ENCODE results near the gene ZSCAN12. TPM values are rescaled to one million over a fixed set of nuclear protein-coding genes. Genes with fewer than 3 reads are reported as not detected.
"Not testable (repeated sequence)": the region's sequence is repeated elsewhere in the genome, so short reads cannot be mapped to it uniquely, and the experiment has no call there.

The ZSCAN12 gene
- 1 to 10 TPM; 1.2 to 6.2 (median 3.5) TPM for total RNA-seq

DNA sequence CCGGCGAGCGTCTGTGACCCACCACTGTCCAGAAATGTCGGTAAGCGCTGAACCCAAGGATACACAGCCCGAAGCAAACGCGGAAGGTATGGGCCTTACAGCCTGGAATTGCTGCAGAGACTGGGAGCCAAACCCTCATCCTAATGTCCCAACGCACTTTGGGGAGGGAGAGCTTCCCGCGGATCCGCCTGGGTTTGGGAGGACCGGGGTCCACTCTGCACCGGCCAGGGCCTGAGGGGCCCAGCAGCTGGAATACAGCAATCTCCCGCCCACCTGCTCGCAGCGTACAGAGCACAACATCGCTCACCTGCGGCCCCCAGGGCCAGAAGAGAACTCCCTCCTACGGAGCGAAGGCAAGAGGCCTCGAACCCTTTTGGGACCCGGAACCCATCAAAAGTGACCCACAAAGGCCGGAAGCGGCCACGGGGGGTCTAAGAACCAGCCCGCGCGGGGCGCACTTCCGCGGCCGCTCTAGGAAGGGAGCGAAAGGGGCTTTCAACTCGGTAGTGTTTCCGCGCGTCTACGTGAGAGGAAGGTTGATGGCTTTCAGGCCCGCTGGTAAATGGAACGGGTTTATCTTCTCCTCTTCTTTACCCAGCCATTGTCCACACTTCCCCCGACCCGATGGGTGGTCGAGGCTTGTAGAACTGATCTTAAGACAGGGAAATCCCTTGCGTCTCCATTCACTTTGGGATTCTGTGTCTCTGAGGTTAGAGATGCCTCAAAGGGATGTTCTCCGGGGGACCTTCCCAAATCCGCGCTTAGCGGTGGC lies at the start of gene ZSCAN12:
Gene ZSCAN12, minus strand, starts transcription at position 398 of the 772 bp plus-strand sequence. CDS start 1,342 bp downstream, outside the sequence.
- intact Hi-C loops (cut with DNase I; ENCODE audit: low total_unique reads), result no loop called here
- Histone ChIP-seq H3K4me1 (peaks cover 0 to 35% (median 12%) of the 10 kb centered on the region in 4 donors), H3K36me3 (peaks cover 0 to 12% (median 0%) of the 10 kb centered on the region in 4 donors), H3K27ac (peak within 1 kb of the TSS; percentile 62 to 81 (median 71)), H3K4me3 (peak within 1 kb of the TSS; percentile 37 to 95 (median 90)), H3K9me3 (no peaks in the 10 kb centered on the region), H3K27me3 (peaks cover 34% of the 10 kb centered on the region)
- peak; percentile 85 for DNase-seq
- in situ Hi-C loops (cut with MboI; ENCODE audit: low pct_ligation_motif_present in 1 of 4, low pct_unique_long_range_greater_than_20kb in 1 of 4, low sequenced_read_pairs in 3 of 4), result no loop called here
- WGBS, 2 donors (ENCODE audit: low coverage in 1 of 2), result 0 to 5% methylated on average over 8 to 48 of the region's 49 CpGs
- TF ChIP-seq, protein P1, sequence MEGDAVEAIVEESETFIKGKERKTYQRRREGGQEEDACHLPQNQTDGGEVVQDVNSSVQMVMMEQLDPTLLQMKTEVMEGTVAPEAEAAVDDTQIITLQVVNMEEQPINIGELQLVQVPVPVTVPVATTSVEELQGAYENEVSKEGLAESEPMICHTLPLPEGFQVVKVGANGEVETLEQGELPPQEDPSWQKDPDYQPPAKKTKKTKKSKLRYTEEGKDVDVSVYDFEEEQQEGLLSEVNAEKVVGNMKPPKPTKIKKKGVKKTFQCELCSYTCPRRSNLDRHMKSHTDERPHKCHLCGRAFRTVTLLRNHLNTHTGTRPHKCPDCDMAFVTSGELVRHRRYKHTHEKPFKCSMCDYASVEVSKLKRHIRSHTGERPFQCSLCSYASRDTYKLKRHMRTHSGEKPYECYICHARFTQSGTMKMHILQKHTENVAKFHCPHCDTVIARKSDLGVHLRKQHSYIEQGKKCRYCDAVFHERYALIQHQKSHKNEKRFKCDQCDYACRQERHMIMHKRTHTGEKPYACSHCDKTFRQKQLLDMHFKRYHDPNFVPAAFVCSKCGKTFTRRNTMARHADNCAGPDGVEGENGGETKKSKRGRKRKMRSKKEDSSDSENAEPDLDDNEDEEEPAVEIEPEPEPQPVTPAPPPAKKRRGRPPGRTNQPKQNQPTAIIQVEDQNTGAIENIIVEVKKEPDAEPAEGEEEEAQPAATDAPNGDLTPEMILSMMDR (IDR thresholded peaks at IDR 0.05), result peak; percentile 41 to 52 (median 46)
- no peak for TF ChIP-seq POLR2A (IDR thresholded peaks at IDR 0.05)
- TF ChIP-seq POLR2AphosphoS5 (IDR thresholded peaks at IDR 0.05), result peak in 2 of 3 donors; percentile 24 to 35
- no peak for TF ChIP-seq EP300 (IDR thresholded peaks at IDR 0.05; ENCODE audit: low read depth)

DNA sequence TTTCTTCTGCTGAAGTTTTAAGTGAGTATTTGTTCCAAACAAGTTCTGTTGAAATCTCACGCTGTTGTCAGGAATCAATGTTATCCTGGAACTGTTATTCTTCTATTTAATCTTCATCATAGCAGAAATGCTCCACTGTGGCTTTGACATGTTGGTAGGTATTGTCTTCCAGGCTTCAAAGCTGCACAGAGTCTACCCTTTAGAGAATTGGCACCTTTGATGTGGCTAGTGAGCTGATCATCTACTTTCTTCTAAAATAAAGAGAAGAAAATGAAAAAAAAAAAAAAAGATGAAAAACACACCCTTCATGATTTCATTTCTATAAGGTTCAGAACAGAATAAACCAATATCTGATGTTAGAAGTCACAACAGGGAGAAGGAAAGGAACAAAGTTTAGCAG lies 49.5 kb upstream of the ZSCAN12 start:
- 96 to 100% methylated on average over 1 of the region's 1 CpG for WGBS, 2 donors (ENCODE audit: low coverage in 1 of 2)
- in situ Hi-C loops (cut with MboI; ENCODE audit: low pct_ligation_motif_present in 1 of 4, low pct_unique_long_range_greater_than_20kb in 1 of 4, low sequenced_read_pairs in 3 of 4) (no loop called here), intact Hi-C loops (cut with DNase I; ENCODE audit: low total_unique reads) (no loop called here)
- Histone ChIP-seq H3K36me3 (no peaks in the 10 kb centered on the region), H3K27ac (no peak overlapping the region), H3K4me3 (no peak overlapping the region), H3K27me3 (peaks cover 78% of the 10 kb centered on the region), H3K9me3 (no peaks in the 10 kb centered on the region), H3K4me1 (no peaks in the 10 kb centered on the region)
- TF ChIP-seq POLR2AphosphoS5 (IDR thresholded peaks at IDR 0.05), result no peak
- TF ChIP-seq EP300 (IDR thresholded peaks at IDR 0.05; ENCODE audit: low read depth), result no peak
- TF ChIP-seq, protein P1 (IDR thresholded peaks at IDR 0.05), result no peak
- no peak for TF ChIP-seq POLR2A (IDR thresholded peaks at IDR 0.05)
- no peak for DNase-seq

DNA sequence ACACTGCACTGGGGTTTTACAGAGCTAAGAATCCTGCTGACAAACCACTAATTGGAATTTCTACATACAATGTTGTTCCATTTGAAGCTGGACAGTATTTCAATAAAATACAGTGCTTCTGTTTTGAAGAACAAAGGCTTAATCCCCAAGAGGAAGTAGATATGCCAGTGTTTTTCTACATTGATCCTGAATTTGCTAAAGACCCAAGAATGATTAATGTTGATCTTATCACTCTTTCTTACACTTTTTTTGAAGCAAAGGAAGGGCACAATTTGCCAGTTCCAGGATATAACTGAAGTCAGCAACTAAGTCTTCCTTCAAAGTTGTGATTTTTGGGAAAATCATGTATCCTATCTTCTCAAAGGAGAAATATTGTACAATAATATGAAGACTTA lies 48.0 kb upstream of the ZSCAN12 start:
- H3K27ac ChIP-seq; DNase-seq; in situ Hi-C loops (cut with MboI; ENCODE audit: low pct_ligation_motif_present in 1 of 4, low pct_unique_long_range_greater_than_20kb in 1 of 4, low sequenced_read_pairs in 3 of 4); intact Hi-C loops (cut with DNase I; ENCODE audit: low total_unique reads); H3K36me3 ChIP-seq; H3K9me3 ChIP-seq; H3K4me1 ChIP-seq; H3K4me3 ChIP-seq: not testable (repeated sequence)
- H3K27me3 ChIP-seq, result peaks cover 64% of the 10 kb centered on the region

DNA sequence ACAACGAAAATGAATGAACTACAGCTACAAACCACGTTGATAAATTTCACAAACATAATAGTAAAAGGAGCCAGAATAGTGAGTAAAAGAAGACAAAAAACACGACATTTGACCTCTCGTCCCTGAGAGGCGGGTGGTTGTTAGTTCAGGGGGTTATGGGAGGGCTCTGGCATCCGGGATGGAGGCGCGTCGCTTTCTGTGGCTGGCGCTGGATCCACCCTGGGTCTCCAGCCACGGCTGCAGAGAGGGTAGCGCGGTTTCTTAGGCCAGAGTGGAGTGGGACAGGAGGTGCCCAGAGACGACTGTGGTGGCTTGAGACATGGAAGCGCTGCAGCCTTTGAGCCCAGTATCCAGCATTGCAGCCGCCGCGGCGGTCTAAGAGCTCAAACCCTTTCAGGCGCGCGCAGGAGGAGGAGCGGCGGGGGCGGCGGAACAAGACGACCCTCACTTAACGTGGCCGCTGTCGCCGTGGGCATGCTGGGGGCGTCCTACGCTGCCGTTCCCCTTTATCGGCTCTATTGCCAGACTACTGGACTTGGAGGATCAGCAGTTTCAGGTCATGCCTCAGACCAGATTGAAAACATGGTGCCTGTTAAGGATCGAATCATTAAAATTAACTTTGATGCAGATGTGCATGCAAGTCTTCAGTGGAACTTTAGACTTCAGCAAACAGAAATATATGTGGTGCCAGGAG lies 47.4 kb upstream of the ZSCAN12 start:
- H3K36me3 ChIP-seq, result no peaks in the 10 kb centered on the region
- H3K9me3 ChIP-seq, result no peaks in the 10 kb centered on the region
- in situ Hi-C loops (cut with MboI; ENCODE audit: low pct_ligation_motif_present in 1 of 4, low pct_unique_long_range_greater_than_20kb in 1 of 4, low sequenced_read_pairs in 3 of 4), result no loop called here
- TF ChIP-seq EP300 (IDR thresholded peaks at IDR 0.05; ENCODE audit: low read depth) (no peak), POLR2A (IDR thresholded peaks at IDR 0.05) (no peak), POLR2AphosphoS5 (IDR thresholded peaks at IDR 0.05) (no peak)
- TF ChIP-seq, protein P1 (IDR thresholded peaks at IDR 0.05), result no peak
- peaks cover 60% of the 10 kb centered on the region for H3K27me3 ChIP-seq
- WGBS, 2 donors (ENCODE audit: low coverage in 1 of 2), result 9 to 14% methylated on average over 9 to 20 of the region's 36 CpGs
- no peak overlapping the region for H3K27ac ChIP-seq
- intact Hi-C loops (cut with DNase I; ENCODE audit: low total_unique reads), result no loop called here
- H3K4me1 ChIP-seq, result peaks cover 0 to 6% (median 3%) of the 10 kb centered on the region in 4 donors
- peak overlapping the region in 2 of 4 donors; percentile 19 to 27 for H3K4me3 ChIP-seq
- DNase-seq, result no peak

DNA sequence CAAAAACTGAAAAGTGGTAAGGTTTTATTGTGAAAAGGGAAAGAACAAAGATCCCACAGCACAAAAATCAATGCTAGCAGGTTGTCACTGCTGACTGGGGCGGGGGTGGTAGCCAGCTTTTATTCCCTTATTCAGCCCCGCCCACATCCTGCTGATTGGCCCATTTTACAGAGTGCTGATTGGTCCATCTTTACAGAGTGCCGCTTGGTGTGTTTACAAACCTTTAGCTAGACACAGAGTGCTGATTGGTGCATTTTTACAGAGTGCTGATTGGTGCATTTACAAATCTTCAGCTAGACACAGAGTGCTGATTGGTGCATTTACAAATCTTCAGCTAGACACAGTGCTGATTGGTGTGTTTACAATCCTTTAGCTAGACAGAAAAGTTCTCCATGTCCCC lies 45.2 kb upstream of the ZSCAN12 start:
- H3K4me1 ChIP-seq; H3K4me3 ChIP-seq; intact Hi-C loops (cut with DNase I; ENCODE audit: low total_unique reads); DNase-seq; in situ Hi-C loops (cut with MboI; ENCODE audit: low pct_ligation_motif_present in 1 of 4, low pct_unique_long_range_greater_than_20kb in 1 of 4, low sequenced_read_pairs in 3 of 4); H3K9me3 ChIP-seq; H3K36me3 ChIP-seq; H3K27ac ChIP-seq: not testable (repeated sequence)
- peaks cover 50% of the 10 kb centered on the region for H3K27me3 ChIP-seq
- WGBS, 2 donors (ENCODE audit: low coverage in 1 of 2), result 81 to 90% methylated on average over 2 to 3 of the region's 3 CpGs
